Hepatocyte (in vitro differentiated cells): ENCODE data around the gene TTBK1. TPM values are rescaled to one million over a fixed set of nuclear protein-coding genes. Genes with fewer than 3 reads are reported as not detected.

Source experiments
- DNase-seq: peaks from one replicate; pipeline ENCODE4 v3.0.0-alpha.2; 2016; ENCODE audit warnings: low spot score
- H2AFZ ChIP-seq: fragments of 200-600 bp; sonication (generic); 2 replicates; pipeline ENCODE4 v1.6.0; 2016; ENCODE audit warnings: antibody characterized with exemption, mild to moderate bottlenecking
- H3K27ac ChIP-seq: fragments of 200-600 bp; sonication (generic); 2 replicates; pipeline ENCODE4 v1.5.1; 2016; ENCODE audit warnings: mild to moderate bottlenecking
- H3K27me3 ChIP-seq: fragments of 200-600 bp; sonication (generic); 2 replicates; pipeline ENCODE4 v1.6.1; 2016
- H3K36me3 ChIP-seq: fragments of 200-600 bp; sonication (generic); replicated peaks from 2 replicates; pipeline ENCODE4 v1.5.1; 2016; ENCODE audit warnings: low read depth; ENCODE audit not compliant: insufficient read depth
- H3K4me1 ChIP-seq: fragments of 200-600 bp; sonication (generic); 2 replicates; pipeline ENCODE4 v1.5.1; 2016; ENCODE audit warnings: mild to moderate bottlenecking, moderate library complexity; ENCODE audit not compliant: insufficient read depth
- H3K4me2 ChIP-seq: fragments of 200-600 bp; sonication (generic); 2 replicates; pipeline ENCODE4 v1.6.0; 2016
- H3K4me3 ChIP-seq: fragments of 200-600 bp; sonication (generic); 2 replicates; pipeline ENCODE4 v1.5.1; 2016; ENCODE audit warnings: mild to moderate bottlenecking
- H3K79me2 ChIP-seq: fragments of 200-600 bp; sonication (generic); 2 replicates; pipeline ENCODE4 v1.6.0; 2017; ENCODE audit warnings: mild to moderate bottlenecking
- H3K9me2 ChIP-seq: fragments of 200-600 bp; sonication (generic); replicated peaks from 2 replicates; pipeline ENCODE4 v1.6.0; 2017; ENCODE audit warnings: mild to moderate bottlenecking; ENCODE audit not compliant: insufficient read depth
- H3K9me3 ChIP-seq: fragments of 200-600 bp; sonication (generic); 2 replicates; pipeline ENCODE4 v1.5.1; 2016; ENCODE audit warnings: low read depth, mild to moderate bottlenecking
- H4K20me1 ChIP-seq: fragments of 200-600 bp; sonication (generic); 2 replicates; pipeline ENCODE4 v1.6.0; 2016; ENCODE audit warnings: mild to moderate bottlenecking; ENCODE audit not compliant: insufficient read depth, poor library complexity, severe bottlenecking
- EZH2 ChIP-seq: fragments of 200-600 bp; sonication (generic); IDR thresholded peaks from 2 replicates; pipeline ENCODE4 v1.6.1; 2016; ENCODE audit warnings: antibody characterized with exemption, mild to moderate bottlenecking, borderline replicate concordance
- EZH2phosphoT487 ChIP-seq: fragments of 200-600 bp; sonication (generic); IDR thresholded peaks from one replicate; pipeline ENCODE4 v1.6.1; 2018; ENCODE audit warnings: antibody characterized with exemption, mild to moderate bottlenecking, low read depth, moderate library complexity; ENCODE audit not compliant: unreplicated experiment, severe bottlenecking
- WGBS: methylation state at CpG from one replicate; pipeline ENCODE4 v1.1.6; 2016; ENCODE audit warnings: low lambda C conversion rate; ENCODE audit errors: missing lambda C conversion rate; 5-methylcytosine and 5-hydroxymethylcytosine counted together
- polyA plus RNA-seq: library from polyadenylated mRNA; unstranded; fragments of >200 nt; fragmentation: Nextera tagmentation; extraction: Ambion mirVana; gene quantifications from 2 replicates; pipeline ENCODE4 v1.2.1, GENCODE V29; 2016
- total RNA-seq: library from RNA; depleted of rRNA; stranded (reverse); fragments of >200 nt; gene quantifications from 2 replicates; pipeline ENCODE4 v1.2.3, GENCODE V29; 2014
- TF ChIP-seq, protein P1 (sequence below): fragments of 200-600 bp; sonication (generic); IDR thresholded peaks from 2 replicates; pipeline ENCODE4 v1.5.1; 2016; ENCODE audit warnings: antibody characterized with exemption, mild to moderate bottlenecking; ENCODE audit not compliant: poor library complexity

Gene TTBK1
- total and polyA plus RNA-seq, 2 experiments from 2014 or later, result 0.34 to 1.1 TPM

DNA sequence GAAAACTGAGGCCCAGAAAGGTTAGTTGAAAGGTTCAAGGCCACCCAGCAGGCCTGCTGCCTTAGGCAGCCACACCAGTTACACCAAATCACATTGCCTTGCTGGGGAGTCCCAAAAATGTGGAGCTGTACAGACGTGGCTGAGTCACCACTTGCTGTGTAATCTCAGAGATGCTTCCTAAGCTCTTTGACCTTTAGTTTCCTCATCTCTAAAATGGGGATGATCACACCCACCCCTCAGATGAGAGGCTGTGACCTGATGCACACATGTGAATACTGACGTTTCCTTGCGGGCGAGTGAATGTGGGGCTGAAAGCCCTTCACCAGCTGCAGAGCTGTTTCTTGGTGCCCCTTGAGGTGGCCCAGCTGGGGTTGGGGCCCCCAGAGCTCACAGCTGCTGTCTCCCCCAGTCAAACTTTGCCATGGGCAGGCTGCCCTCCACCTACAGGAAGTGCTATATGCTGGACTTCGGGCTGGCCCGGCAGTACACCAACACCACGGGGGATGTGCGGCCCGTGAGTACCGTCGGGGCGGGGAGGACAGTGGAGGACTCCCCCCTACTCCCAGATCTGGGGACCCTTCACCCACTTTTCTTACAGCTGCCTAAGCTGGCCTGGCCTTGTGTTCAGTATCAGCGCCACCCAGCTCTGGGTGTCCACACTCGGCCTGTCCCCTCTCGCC, 11.0 kb downstream of the TTBK1 start:
- Histone ChIP-seq H3K4me2 (no peak overlapping the region), H3K9me3 (no peaks in the 10 kb centered on the region), H3K79me2 (no peaks in the 10 kb centered on the region), H3K4me3 (no peak overlapping the region), H3K9me2 (no peaks in the 10 kb centered on the region), H3K27me3 (peaks cover 9% of the 10 kb centered on the region), H3K27ac (no peak overlapping the region), H2AFZ (no peak overlapping the region), H3K4me1 (peaks cover 7% of the 10 kb centered on the region), H3K36me3 (no peaks in the 10 kb centered on the region), H4K20me1 (no peaks in the 10 kb centered on the region)
- no peak for DNase-seq
- TF ChIP-seq, protein P1, sequence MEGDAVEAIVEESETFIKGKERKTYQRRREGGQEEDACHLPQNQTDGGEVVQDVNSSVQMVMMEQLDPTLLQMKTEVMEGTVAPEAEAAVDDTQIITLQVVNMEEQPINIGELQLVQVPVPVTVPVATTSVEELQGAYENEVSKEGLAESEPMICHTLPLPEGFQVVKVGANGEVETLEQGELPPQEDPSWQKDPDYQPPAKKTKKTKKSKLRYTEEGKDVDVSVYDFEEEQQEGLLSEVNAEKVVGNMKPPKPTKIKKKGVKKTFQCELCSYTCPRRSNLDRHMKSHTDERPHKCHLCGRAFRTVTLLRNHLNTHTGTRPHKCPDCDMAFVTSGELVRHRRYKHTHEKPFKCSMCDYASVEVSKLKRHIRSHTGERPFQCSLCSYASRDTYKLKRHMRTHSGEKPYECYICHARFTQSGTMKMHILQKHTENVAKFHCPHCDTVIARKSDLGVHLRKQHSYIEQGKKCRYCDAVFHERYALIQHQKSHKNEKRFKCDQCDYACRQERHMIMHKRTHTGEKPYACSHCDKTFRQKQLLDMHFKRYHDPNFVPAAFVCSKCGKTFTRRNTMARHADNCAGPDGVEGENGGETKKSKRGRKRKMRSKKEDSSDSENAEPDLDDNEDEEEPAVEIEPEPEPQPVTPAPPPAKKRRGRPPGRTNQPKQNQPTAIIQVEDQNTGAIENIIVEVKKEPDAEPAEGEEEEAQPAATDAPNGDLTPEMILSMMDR, result no peak
- TF ChIP-seq EZH2phosphoT487, result no peak
- no peak for TF ChIP-seq EZH2
- WGBS, result 94% methylated on average over 15 of the region's 15 CpGs

DNA sequence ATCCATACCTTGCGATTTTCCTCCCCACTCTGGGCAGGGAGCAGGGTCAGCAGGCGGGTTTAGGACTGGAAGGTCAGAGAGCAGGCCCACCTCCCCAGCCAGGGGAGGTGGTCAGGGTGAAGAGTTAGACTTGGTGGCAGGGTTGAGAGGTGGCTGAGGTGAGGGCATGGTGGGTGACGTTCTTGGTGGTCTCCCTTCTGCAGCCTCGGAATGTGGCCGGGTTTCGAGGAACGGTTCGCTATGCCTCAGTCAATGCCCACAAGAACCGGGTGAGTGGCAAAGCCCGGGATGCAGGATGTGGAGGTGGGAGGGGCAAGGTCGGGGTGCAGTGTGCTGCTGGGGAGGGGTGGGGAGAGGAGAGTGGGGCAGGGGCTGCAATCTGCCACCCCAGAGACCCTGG, 11.6 kb downstream of the TTBK1 start:
- Histone ChIP-seq H3K27ac (no peak overlapping the region), H3K9me3 (no peaks in the 10 kb centered on the region), H2AFZ (no peak overlapping the region), H3K27me3 (peaks cover 9% of the 10 kb centered on the region), H3K36me3 (no peaks in the 10 kb centered on the region), H3K4me1 (peaks cover 7% of the 10 kb centered on the region), H3K79me2 (no peaks in the 10 kb centered on the region), H3K4me3 (no peak overlapping the region), H3K9me2 (no peaks in the 10 kb centered on the region), H3K4me2 (no peak overlapping the region), H4K20me1 (no peaks in the 10 kb centered on the region)
- TF ChIP-seq EZH2, result no peak
- TF ChIP-seq, protein P1, result no peak
- TF ChIP-seq EZH2phosphoT487, result no peak
- 98% methylated on average over 11 of the region's 11 CpGs for WGBS
- DNase-seq, result no peak

DNA sequence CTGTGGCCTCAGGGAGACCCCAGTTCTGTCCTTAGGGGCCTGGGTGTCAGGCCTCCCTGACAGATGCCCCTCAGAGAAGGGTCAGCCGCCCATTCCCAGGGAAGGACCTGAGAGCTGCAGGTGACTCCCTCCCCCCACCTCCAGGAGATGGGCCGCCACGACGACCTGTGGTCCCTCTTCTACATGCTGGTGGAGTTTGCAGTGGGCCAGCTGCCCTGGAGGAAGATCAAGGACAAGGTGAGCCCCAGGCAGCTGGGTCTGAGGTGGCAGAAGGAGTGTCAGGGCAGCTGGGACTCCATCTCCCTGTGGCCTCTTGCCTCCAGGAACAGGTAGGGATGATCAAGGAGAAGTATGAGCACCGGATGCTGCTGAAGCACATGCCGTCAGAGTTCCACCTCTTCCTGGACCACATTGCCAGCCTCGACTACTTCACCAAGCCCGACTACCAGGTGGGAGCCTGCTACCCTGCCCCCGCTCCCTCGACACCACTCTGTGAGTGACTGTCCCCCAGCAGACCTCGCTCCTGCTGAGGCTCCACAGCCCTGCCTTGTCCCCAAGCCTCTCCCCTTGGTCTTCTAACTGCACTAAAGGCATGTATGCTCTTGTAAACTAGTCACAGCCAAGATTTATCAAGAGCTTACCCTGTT, 12.2 kb downstream of the TTBK1 start:
- Histone ChIP-seq H3K27me3 (peaks cover 9% of the 10 kb centered on the region), H2AFZ (no peak overlapping the region), H4K20me1 (no peaks in the 10 kb centered on the region), H3K4me3 (no peak overlapping the region), H3K27ac (no peak overlapping the region), H3K36me3 (no peaks in the 10 kb centered on the region), H3K9me2 (no peaks in the 10 kb centered on the region), H3K4me2 (no peak overlapping the region), H3K9me3 (no peaks in the 10 kb centered on the region), H3K4me1 (peaks cover 7% of the 10 kb centered on the region), H3K79me2 (no peaks in the 10 kb centered on the region)
- 87% methylated on average over 9 of the region's 11 CpGs for WGBS
- no peak for DNase-seq
- TF ChIP-seq EZH2, result no peak
- TF ChIP-seq, protein P1, result no peak
- TF ChIP-seq EZH2phosphoT487, result no peak
